C4-2B (cell line): ENCODE measurements around the gene PMPCA.

ENCODE experiments used
- ZFX ChIP-seq: fragments of 450-650 bp; IDR thresholded peaks from 2 replicates; pipeline ENCODE4 v1.6.1; 2017
- TF ChIP-seq, protein P1 (sequence below): fragments of 450-650 bp; conservative IDR thresholded peaks from 2 replicates; pipeline ENCODE4 v1.5.1; 2017; ENCODE audit warnings: mild to moderate bottlenecking

DNA sequence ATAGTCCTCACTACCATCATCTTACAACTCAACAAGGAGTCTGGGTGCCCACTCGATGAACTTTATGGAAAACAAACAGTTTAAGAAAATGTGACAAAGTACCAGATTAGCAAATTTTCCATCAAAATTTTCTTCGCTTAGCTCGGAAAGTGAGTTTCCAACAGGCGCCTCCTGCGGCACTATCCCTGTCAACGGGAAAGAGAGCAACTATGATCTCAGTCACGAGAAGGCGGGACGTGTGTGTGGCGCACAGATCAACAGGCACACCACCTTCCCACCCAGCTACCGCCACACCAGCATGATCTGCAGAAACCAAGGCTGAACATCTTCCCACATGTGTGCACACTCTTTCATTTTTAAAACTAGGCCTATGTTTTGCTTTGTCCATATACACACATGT, 42.9 kb downstream of the PMPCA start:
- TF ChIP-seq, protein P1, sequence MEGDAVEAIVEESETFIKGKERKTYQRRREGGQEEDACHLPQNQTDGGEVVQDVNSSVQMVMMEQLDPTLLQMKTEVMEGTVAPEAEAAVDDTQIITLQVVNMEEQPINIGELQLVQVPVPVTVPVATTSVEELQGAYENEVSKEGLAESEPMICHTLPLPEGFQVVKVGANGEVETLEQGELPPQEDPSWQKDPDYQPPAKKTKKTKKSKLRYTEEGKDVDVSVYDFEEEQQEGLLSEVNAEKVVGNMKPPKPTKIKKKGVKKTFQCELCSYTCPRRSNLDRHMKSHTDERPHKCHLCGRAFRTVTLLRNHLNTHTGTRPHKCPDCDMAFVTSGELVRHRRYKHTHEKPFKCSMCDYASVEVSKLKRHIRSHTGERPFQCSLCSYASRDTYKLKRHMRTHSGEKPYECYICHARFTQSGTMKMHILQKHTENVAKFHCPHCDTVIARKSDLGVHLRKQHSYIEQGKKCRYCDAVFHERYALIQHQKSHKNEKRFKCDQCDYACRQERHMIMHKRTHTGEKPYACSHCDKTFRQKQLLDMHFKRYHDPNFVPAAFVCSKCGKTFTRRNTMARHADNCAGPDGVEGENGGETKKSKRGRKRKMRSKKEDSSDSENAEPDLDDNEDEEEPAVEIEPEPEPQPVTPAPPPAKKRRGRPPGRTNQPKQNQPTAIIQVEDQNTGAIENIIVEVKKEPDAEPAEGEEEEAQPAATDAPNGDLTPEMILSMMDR: no peak
- TF ChIP-seq ZFX: no peak
